NCI-H1694 (cell line): ENCODE data around the gene SNAPC4.

Source experiments
- DNase-seq: peaks from one replicate; lab custom pipeline; 2025; lab: John Stamatoyannopoulos, UW

SNAPC4 gene

GRCh38 chr9:136372561-136373299 is 27.2 kb downstream of the SNAPC4 start:
- DNase-seq: peak; percentile 60

GRCh38 chr9:136372006-136372405 is 28.0 kb downstream of the SNAPC4 start:
- DNase-seq: no peak

- no peak for DNase-seq
Measured at GRCh38 chr9:136371533-136371880, 28.5 kb downstream of the SNAPC4 start.

- DNase-seq: no peak
Measured at GRCh38 chr9:136370687-136371532, 29.1 kb downstream of the SNAPC4 start.

- no peak for DNase-seq
Measured at GRCh38 chr9:136370037-136370436, 29.9 kb downstream of the SNAPC4 start.

GRCh38 chr9:136368190-136368589 is 31.8 kb downstream of the SNAPC4 start:
- no peak for DNase-seq

- no peak for DNase-seq
Measured at GRCh38 chr9:136367296-136368145, 32.4 kb downstream of the SNAPC4 start.

- no peak for DNase-seq
Measured at GRCh38 chr9:136366826-136367225, 33.1 kb downstream of the SNAPC4 start.

GRCh38 chr9:136365775-136366222 is 34.2 kb downstream of the SNAPC4 start:
- DNase-seq: no peak

GRCh38 chr9:136364942-136365774 is 34.8 kb downstream of the SNAPC4 start:
- no peak for DNase-seq

- no peak for DNase-seq
Measured at GRCh38 chr9:136363949-136364748, 35.8 kb downstream of the SNAPC4 start.

GRCh38 chr9:136363106-136363948 is 36.6 kb downstream of the SNAPC4 start, which contains the start of gene DNLZ:
TSS of gene DNLZ (minus strand) at chr9:136363744. CDS start at chr9:136363714, 30 bp downstream.
- peak; percentile 82 for DNase-seq

GRCh38 chr9:136362450-136362784 is 37.6 kb downstream of the SNAPC4 start:
- no peak for DNase-seq

GRCh38 chr9:136361754-136362449 is 38.1 kb downstream of the SNAPC4 start:
- DNase-seq: no peak

- no peak for DNase-seq
Measured at GRCh38 chr9:136361047-136361753, 38.8 kb downstream of the SNAPC4 start.

GRCh38 chr9:136359774-136360718 is 39.9 kb downstream of the SNAPC4 start:
- no peak for DNase-seq

- no peak for DNase-seq
Measured at GRCh38 chr9:136358888-136359287, 41.1 kb downstream of the SNAPC4 start.
